GM21367 (cell line): ENCODE measurements around the gene ZFYVE19.

Experiments used
- ATAC-seq: cut with Tn5 transposase; IDR thresholded peaks from one replicate; pipeline ENCODE4 v1.9.1; 2021; ENCODE audit not compliant: unreplicated experiment

ZFYVE19 gene

DNA sequence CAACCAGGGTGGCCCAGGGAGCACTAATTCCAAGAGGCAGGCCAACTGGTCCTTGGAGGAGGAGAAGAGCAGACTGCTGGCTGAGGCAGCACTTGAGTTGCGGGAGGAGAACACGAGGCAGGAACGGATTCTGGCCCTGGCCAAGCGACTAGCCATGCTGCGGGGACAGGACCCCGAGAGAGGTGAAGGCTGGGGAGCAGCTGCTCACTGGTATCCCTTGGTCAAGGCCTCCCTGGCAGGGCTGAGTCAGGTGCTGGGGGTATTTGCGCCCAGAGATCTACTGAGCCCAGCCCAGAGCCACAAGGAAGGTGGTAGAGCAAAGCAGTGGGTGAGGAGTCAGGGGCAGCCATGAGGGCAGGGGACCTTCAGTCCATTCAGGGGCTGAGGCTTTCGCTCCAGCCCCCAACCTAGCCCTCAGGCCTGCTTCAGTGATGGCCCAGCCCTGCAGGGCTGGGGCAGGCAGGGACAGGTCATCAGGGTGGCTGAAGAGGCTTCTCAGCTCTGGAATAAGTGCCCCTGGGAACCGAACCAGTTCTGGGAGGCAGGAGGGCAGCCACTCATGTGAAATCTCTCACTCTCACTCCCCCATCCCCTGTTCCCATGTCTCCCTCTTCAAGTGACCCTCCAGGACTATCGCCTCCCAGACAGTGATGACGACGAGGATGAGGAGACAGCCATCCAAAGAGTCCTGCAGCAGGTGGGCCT is 6.0 kb downstream of the ZFYVE19 start:
- no peak for ATAC-seq

DNA sequence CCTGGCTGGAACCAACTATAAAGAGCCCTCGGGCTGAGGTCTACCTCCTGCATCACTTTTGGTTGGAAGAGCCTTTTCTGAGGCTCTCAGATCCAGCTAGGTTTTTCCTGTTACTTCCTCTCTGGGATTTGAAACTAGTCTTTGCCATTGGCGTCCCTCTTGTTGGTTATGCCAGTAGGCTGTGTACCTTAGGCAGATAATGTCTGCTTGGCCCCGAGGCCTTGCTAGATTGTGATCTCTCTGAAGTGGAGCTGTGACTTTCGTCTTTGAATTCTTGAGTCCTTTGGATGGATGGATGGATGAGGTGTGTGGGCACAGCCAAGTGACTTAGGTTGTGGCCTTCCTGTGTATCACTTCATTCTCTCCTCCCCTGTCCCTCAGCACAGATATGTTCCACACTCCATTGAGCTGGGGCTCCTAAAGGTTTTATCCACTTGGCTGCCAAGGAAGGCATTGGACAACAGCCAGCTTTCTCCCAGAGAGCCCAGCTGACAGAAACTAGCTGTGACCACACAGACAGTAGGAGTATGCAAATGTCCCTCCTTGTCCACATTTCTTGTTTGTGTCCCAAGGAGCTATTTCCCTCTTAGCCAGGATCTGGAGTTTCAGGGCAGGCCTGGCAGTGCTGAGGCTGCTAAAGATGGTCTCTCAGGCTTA is 8.3 kb downstream of the ZFYVE19 start:
- no peak for ATAC-seq

DNA sequence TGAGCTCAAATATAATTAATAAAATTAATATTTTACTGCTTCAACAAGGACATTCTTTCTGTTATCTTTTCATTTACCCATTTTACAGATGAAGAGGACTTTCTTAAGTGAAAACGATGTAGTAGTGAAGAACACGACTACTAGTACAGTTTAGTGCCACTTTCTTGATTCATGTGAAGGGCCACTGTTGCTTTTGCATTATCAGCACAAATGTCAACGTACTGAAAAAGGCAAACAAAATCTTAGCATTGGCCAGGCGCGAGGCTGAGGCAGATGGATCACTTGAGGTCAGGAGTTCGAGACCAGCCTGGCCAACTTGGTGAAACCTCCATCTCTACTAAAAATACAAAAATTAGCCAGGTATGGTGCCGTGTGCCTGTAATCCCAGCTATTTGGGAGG is 12.2 kb downstream of the ZFYVE19 start:
- no peak for ATAC-seq

- no peak for ATAC-seq
These were observed 14.3 kb downstream of the ZFYVE19 start for GRCh38 chr15:40821195-40821594.

DNA sequence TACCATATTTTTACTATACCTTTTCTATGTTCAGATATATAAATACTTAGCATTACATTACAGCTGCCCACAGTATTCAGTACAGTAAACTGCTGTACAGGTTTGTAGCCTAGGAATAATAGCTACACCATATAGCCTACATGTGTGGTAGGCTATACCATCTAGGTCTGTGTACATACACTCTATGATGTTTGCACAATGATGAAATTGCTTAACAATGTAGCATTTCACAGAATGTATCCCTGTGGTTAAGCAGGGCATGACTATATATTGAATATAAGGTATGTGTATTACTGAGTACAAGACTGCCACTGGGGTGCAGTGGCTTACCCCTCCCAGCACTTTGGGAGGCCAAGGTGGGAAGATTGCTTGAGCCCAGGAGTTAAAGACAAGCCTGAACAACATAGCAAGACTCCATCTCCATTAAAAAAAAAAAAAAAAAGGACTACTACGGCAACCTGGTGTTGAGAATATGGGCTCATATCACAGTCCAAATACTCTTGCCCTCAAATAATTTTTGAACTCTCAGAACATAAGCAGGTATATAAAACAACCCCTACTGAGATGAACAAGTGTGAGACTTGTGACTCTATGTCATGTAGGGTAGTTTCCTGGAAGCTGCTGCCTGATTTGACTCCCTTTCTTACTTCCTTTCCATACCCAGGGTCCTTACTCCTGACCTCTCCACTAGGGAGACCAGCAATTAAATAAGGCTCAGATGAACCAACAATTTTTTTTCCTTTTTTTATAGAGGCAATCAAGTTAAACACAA is 16.9 kb downstream of the ZFYVE19 start:
- no peak for ATAC-seq

GRCh38 chr15:40825661-40826422 is 19.0 kb downstream of the ZFYVE19 start:
- no peak for ATAC-seq

GRCh38 chr15:40826423-40827075 is 19.7 kb downstream of the ZFYVE19 start:
- ATAC-seq, result no peak

DNA sequence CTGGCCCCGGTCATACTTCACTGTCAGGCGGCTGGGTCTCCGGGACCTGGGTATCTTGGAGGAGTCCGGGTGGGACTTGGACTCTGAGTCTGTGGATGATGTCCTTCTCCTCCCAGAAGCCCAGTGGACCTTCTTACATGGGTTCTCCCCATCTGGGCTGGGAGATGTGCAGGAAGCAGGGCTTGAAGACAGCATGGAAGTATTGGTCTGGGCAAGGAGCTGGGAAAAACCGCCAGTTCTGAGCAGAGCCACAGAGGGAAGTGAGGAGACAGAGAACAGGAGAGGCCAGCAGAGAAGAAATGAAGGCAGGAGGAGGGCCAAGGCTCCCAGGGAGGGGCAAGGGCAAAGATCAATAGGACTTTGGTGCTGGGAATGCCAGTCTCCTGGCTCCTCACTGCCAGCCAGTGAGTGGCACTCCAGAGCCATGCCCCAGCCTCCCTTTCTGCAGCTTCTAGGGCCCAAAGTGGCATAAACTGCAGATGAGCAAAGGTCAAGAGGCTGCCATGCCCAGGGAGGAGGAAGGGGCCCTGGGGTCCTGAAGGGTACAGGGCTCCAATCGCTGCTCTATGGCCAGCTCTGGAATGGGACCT is 21.7 kb downstream of the ZFYVE19 start, which contains the start of gene PPP1R14D:
Gene PPP1R14D, minus strand, starts transcription at position 262 of the 590 bp plus-strand sequence. Its CDS starts 67 bp downstream, at position 195.
- no peak for ATAC-seq

- ATAC-seq, result no peak
These were observed 22.2 kb downstream of the ZFYVE19 start for GRCh38 chr15:40829115-40829514.

GRCh38 chr15:40830884-40831283 is 24.0 kb downstream of the ZFYVE19 start:
- no peak for ATAC-seq

DNA sequence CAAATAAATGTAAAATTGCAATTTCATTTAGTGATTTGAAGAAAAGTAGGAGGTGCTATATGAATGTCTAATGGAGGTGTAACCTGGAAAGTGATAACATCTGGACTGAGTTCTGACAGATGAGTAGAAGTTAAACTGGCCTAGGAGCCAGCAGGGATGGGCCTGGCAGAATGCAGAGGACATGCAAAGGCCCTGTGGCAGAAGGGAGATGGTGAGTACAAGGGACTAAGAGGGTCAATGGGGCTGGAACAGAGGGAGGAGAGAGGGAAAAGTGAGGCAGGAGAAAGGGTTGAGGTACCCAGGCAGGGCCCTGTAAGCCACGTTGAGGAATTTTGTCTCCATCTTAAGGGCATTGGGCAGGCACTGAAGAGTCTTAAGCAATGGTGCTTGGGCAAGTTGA is 25.0 kb downstream of the ZFYVE19 start:
- ATAC-seq, result no peak

GRCh38 chr15:40832903-40833302 is 26.0 kb downstream of the ZFYVE19 start:
- ATAC-seq, result no peak

- no peak for ATAC-seq
These were observed 29.1 kb downstream of the ZFYVE19 start for GRCh38 chr15:40836020-40836419.

- no peak for ATAC-seq
These were observed 31.9 kb downstream of the ZFYVE19 start for GRCh38 chr15:40838756-40839155.

- ATAC-seq, result no peak
These were observed 34.9 kb downstream of the ZFYVE19 start for GRCh38 chr15:40841741-40842140.

GRCh38 chr15:40843261-40843884 is 36.5 kb downstream of the ZFYVE19 start:
- no peak for ATAC-seq

DNA sequence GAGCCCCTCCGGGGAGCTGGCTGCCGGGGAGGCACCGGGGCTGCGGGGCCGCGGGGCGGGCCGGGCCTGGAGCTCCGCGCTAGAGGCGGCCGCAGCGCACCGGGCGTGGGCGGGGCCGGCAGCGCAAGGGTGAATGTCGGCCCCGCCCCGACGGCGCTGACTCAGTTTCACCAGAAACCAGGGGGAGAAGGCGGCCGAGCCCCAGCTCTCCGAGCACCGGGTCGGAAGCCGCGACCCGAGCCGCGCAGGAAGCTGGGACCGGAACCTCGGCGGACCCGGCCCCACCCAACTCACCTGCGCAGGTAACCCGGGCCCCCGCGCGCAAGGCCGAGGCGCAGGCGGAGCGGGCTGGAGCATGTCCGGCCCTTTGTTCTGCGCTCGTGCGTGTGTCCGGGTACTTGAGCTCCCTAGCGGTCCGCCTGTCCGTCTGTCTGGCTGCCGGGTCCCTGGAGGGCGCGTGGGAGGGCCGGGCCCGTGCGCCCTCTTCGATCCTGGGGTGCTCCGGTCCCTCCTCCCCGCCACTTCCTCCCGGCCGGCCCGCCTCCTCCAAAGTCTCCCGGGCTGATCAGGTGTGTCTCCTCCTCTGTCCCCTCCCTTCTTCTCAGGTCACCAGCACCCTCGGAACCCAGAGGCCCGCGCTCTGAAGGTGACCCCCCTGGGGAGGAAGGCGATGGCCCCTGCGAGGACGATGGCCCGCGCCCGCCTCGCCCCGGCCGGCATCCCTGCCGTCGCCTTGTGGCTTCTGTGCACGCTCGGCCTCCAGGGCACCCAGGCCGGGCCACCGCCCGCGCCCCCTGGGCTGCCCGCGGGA is 37.2 kb downstream of the ZFYVE19 start, which contains the start of gene SPINT1:
Gene SPINT1, plus strand, starts transcription at position 164 of the 811 bp plus-strand sequence. Its CDS starts 507 bp downstream, at position 671.
- no peak for ATAC-seq

DNA sequence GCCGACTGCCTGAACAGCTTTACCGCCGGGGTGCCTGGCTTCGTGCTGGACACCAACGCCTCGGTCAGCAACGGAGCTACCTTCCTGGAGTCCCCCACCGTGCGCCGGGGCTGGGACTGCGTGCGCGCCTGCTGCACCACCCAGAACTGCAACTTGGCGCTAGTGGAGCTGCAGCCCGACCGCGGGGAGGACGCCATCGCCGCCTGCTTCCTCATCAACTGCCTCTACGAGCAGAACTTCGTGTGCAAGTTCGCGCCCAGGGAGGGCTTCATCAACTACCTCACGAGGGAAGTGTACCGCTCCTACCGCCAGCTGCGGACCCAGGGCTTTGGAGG is 37.8 kb downstream of the ZFYVE19 start:
- ATAC-seq, result no peak

DNA sequence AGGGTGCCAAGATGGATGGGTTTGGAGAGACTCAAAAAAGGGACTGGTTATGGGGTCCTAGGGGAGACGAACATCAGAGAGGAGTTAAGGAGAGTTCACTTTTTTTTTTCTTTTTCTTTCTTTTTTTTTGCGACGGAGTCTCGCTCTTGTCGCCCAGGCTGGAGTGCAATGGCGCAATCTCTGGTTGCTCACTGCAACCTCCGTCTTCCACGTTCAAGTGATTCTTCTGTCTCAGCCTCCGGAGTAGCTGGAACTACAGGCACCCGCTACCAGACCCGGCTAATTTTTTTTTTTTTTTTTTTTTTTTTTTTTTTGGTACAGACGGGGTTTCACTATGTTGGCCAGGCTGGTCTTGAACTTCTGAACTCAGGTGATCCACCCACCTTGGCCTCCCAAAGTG is 38.1 kb downstream of the ZFYVE19 start:
- no peak for ATAC-seq
